NCI-H2196 (cell line): ENCODE data around the gene FAM107B.
"Not testable (repeated sequence)": the region's sequence is repeated elsewhere in the genome, so short reads cannot be mapped to it uniquely, and the experiment has no call there.

Experiments used
- DNase-seq: peaks from one replicate; lab custom pipeline; 2025; ENCODE audit not compliant: unreplicated experiment; lab: John Stamatoyannopoulos, UW

FAM107B gene

GRCh38 chr10:14737808-14738545 lies 36.7 kb downstream of the FAM107B start:
- no peak for DNase-seq

DNA sequence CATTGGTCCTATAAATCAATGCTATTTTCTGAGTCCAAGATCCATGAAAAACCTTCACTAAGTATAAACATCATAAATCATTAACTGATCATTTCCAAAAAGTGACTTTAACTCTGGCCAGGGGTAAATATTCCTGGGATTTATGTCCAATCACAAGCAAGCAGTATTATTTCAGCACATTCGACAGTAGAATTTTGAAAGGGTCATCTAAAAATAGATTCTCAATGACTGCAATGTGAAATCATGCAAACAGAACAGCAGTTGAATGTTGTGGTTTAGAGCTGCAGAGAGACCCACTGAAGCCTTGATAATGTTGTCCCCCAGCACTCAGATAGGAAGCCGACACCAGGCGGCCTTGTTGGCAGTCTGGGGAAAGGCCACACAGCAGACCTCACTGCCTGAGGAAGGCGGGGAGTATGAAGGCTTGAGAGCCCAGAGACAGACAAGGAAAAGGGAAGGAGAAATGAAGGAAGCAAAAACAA lies 38.1 kb downstream of the FAM107B start:
- no peak for DNase-seq

DNA sequence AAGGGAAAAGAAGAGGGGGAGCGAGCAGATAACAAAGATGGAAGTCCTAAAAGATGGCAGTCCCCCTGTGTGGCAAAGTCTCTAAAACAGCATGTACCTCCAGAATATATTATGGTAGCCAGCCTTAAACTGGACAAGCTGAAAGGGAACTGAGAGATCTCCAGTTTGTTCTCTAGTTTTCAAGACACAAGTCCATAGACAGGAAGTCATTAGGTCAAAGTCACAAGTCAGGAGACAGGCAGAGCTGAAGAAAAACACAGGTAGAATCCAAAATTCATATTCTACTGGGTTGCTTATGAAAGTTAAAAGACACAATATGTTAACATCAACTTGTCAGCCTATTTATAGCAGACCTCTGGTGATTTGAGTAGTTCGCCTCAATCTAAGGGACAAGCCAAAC lies 38.7 kb downstream of the FAM107B start:
- DNase-seq: no peak

- DNase-seq: no peak
These were observed 42.7 kb downstream of the FAM107B start for GRCh38 chr10:14731875-14732512.

GRCh38 chr10:14728346-14728745 lies 46.4 kb downstream of the FAM107B start:
- no peak for DNase-seq

- no peak for DNase-seq
These were observed 46.8 kb downstream of the FAM107B start for GRCh38 chr10:14727924-14728323.

DNA sequence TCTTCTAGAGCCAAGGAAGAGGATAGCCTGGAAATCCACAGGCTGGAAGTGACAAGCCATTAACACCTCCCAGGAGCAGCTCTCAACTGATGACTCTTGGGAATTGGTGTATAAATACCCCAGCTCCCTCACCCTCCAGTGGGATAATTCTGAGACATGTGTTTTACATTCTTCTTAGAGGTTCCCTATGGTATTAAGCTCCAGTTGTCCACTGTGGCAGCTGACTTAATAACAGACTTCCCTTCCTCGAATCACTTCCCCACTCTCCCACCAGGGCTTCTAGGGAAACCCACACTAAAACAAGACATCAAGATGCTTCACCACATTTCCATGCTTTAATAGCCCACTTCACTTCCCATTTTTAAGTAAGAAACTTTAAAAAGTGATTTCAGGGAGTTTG lies 47.2 kb downstream of the FAM107B start:
- DNase-seq: no peak

GRCh38 chr10:14724931-14725330 lies 49.8 kb downstream of the FAM107B start:
- DNase-seq: no peak

DNA sequence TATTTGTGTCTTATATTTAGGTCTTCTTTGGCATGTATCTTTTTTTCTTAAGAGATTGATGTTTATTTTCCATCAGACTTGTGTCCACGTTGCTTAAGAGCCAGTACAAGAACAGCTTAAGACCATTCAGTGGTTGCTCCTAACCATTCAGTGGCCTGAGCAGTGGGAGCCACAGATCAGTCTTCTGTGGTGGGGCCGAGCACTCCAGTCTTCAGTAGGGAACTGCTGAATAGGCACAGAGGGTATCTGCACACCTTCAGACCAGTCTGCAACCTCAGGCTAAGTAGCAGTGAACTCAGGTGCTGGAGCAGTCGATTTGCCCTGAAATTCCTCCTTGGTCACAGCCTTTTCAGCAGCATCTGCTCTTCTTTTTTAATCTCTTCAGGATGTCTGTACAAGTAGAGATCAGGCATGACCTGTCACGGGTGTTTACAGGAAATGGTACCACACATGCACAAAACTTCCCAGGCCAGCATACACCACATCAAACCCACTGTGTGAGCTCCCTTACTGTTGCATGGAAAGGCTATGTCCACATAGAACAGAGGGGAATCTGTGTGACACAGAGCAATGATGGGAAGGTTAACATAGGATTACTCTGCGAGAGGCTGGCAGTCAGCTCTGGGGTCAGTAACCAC lies 51.5 kb downstream of the FAM107B start:
- no peak for DNase-seq

DNA sequence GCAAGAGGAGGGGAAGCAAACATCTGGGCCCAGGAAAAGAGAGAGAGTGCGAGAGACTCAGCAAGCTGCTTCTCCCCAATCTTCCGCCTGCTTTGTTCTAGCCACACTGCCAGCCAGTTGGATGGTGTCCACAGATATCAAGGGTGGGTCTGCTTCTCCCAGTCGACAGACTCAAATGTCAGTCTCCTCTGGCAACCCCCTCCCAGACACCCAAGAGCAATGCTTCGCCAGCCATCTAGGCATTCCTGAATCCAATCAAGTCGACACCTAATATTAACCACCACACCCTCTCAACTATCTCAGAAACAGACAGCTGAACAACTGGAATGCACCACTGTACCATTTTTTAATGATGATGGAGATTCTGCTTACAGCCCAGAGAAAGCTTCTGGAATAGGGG lies 57.1 kb downstream of the FAM107B start:
- no peak for DNase-seq

DNA sequence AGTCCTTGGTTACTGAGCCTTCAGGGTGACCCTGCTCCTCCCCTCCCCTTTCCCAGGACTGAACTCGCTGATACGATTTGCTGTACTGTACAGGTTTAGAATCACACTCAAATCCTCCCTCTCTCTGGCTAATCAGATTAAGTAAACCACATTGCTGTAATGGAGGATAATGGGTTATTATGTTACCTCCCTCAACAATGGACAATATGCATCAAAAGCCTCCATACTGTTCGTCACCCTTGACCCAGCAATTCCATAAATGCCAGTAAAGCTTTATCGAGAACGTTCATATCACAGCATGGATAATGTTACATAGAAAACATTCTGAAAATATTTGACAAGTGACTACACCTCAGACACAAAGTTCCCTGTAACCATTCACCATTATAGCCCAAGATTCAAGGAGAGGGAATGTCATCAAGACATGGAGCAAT lies 61.7 kb downstream of the FAM107B start:
- no peak for DNase-seq

DNA sequence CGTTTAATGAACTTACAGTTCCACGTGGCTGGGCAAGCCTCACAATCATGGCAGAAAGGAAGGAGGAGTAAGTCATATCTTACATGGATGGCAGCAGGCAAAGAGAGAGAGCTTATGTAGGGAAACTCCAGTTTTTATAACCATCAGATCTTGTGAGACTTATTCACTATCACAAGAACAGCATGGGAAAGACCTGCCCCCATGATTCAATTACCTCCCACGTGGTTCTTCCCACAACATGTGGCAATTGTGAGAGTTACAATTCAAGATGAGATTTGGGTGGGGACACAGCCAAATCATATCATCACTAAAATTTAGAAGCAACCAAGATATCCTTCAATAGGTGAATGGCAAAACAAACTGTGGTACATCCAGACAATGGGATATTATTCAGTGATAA lies 65.4 kb downstream of the FAM107B start:
- DNase-seq: not testable (repeated sequence)

- no peak for DNase-seq
These were observed 67.2 kb downstream of the FAM107B start for GRCh38 chr10:14707481-14707880.

DNA sequence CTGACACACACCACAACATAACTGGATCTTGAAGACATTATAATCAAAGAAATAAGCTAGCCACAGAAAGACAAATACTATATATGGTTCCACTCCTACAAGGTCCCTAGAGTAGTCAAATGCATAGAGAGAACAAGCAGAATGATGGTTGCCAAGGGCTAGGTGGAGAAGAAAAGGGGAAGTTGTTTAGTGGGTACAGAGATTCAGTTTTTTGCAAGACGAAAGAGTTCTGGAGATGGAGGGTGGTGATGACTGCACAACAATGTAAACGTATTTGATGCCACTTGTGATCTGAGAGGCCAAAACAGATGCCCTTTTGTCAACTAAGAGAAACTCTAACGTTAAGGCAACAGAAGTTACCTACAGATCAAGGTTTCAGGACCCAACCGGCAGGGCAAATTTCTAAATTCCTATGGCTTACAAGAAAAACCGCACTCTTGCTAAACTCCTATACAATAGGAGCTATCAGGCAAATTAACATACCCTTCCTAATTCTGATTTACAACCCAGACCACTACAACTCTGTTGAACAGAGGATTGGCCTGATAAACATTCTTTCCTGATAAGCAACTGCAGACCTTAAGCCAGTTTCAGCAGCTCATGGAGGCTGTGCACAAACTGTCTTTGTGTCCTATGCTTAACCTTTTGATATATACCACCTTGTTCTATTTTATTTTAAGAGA lies 69.0 kb downstream of the FAM107B start:
- DNase-seq: no peak

DNA sequence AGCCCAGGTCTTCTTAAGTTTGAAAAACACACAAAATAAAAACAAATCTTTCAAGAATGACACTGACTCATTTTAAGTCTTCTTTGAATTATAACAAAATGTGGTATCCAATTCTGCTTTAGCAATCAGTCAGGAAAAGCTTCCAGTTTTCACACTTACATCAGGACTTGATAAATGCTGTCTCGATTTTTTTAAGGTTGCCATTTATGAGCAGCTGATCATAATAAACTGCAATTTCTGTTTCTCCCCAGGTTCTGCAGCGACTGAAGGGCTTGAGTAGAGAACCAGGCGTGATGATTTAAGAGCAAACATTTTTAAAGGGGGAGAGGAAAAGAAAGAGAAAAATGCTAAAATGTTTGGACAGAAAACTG lies 71.1 kb downstream of the FAM107B start:
- no peak for DNase-seq

- no peak for DNase-seq
These were observed 73.2 kb downstream of the FAM107B start for GRCh38 chr10:14701466-14701865.

DNA sequence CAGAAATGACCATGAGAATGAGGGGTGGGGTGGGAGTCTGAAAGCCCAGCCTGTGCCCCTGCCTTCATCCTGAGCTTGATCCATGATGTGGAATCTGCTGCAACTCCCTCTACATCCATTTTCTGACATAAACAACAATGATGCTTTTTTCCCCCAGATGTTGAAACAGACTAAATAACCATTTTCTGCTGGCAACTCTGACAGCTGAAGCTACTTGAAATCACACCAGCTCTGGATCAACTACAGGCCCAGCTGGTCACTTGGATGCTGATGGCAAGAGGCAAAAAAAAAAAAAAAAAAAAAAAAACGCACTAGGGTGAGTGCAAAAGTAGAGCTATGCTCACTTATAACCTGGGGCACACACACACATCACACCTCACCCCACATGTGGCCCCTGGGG lies 74.2 kb downstream of the FAM107B start:
- no peak for DNase-seq

GRCh38 chr10:14699482-14699881 lies 75.2 kb downstream of the FAM107B start:
- no peak for DNase-seq

DNA sequence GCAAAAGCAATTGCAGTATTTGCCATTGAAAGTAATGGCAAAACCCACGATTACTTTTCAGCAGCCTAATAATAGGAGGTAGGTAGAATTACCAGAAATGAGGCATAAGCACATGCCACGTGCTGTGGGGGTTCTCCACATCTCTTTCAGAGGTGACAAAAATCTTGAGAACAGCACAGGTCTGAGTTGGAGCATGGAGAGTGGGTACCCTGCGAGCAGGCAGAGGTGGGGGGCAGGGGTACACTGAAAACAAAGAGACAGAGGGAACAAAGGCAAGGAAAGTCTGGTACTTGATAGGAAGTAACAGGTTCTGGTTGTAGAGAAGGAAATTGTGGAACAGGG lies 75.9 kb downstream of the FAM107B start:
- DNase-seq: no peak

DNA sequence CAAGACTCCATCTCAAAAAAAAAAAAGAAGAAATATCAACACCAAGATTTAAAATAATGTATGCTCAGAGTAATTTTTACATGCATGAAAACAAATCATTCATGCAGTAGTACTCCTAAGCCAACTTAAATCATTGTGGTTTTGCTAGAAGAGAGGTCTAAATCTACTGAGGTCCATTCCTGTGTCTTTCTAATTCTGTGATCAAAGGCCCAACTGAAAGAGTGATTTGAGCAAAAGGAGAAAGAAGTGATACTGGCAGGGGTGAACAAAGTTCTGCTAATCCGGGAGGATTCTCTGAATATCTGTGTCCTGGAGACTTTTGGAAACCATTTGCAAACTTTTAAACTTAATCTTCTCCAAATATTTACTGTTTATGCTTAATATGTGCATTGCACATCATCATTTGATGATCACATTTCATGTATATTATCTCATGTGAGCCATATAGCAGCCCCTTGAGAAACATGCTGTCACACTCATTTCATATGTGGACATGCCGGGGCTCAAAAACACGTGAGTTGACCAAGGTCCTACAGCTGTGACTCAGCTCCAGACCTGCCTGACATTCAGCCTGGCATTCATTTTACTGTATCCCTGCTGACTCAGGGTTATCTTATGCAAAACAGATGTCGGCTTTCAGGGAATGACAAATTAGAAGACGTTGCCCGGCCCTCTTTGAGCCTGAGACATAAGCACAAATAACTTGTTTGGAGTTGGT lies 76.4 kb downstream of the FAM107B start:
- no peak for DNase-seq

DNA sequence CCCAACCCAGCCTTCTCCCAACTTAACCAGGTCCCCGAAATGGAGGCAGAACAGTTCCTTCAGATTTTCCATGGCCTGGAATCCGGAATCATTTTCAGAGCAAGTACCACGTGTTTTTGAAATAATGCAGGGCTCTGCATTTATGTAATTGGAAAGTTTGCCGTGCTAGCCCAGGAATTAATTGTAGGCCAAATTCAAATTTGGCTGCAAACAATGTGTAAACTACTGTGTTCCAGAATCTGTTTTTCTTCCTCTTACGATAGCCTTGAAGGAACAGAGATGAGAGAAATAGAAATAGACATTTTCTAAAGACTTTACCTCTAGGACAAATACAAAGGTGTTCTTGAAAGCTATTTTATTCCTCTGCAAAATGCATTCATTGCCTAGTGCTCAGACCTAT lies 77.4 kb downstream of the FAM107B start:
- no peak for DNase-seq
